Measurements from ENCODE around the gene GALNT2. TPM values are rescaled to one million over a fixed set of nuclear protein-coding genes. Genes with fewer than 3 reads are reported as not detected.

Gene GALNT2
- total and polyA plus RNA-seq, 5 donors: 27.4 to 45.5 (median 38.8) TPM

- H3K27ac ChIP-seq (ENCODE audit: low read length): no peak overlapping the region
- WGBS: 78% methylated on average over 10 of the region's 10 CpGs
- no peaks in the 10 kb centered on the region for H3K27me3 ChIP-seq (ENCODE audit: control insufficient read depth, insufficient read depth)
- peak in 1 of 3 donors; percentile 40 for DNase-seq
- no peaks in the 10 kb centered on the region for H3K9me3 ChIP-seq (ENCODE audit: control insufficient read depth, low read length)
- H3K4me3 ChIP-seq (ENCODE audit: low read length): no peak overlapping the region
- no peak for ATAC-seq
- intact Hi-C loops (cut with DNase I): no loop called here
- H3K4me1 ChIP-seq (ENCODE audit: control insufficient read depth, insufficient read depth, low read length): peaks cover 11% of the 10 kb centered on the region
These were observed 58.8 kb downstream of the GALNT2 start for GRCh38 chr1:230125640-230126528.

GRCh38 chr1:230126529-230127104 lies 59.6 kb downstream of the GALNT2 start:
- intact Hi-C loops (cut with DNase I): no loop called here
- no peaks in the 10 kb centered on the region for H3K27me3 ChIP-seq (ENCODE audit: control insufficient read depth, insufficient read depth)
- 84% methylated on average over 16 of the region's 16 CpGs for whole genome bisulfite sequencing
- H3K4me3 ChIP-seq (ENCODE audit: low read length): no peak overlapping the region
- ATAC-seq (no peak), DNase-seq (no peak)
- H3K4me1 ChIP-seq (ENCODE audit: control insufficient read depth, insufficient read depth, low read length): peaks cover 13% of the 10 kb centered on the region
- H3K27ac ChIP-seq (ENCODE audit: low read length): no peak overlapping the region
- no peaks in the 10 kb centered on the region for H3K9me3 ChIP-seq (ENCODE audit: control insufficient read depth, low read length)

GRCh38 chr1:230127105-230128054 lies 60.3 kb downstream of the GALNT2 start:
- H3K4me1 ChIP-seq (ENCODE audit: control insufficient read depth, insufficient read depth, low read length): peaks cover 13% of the 10 kb centered on the region
- ATAC-seq: peak in 1 of 2 donors; percentile 40
- no peak overlapping the region for H3K4me3 ChIP-seq (ENCODE audit: low read length)
- WGBS: 89% methylated on average over 25 of the region's 25 CpGs
- no peaks in the 10 kb centered on the region for H3K27me3 ChIP-seq (ENCODE audit: control insufficient read depth, insufficient read depth)
- H3K9me3 ChIP-seq (ENCODE audit: control insufficient read depth, low read length): no peaks in the 10 kb centered on the region
- no peak overlapping the region for H3K27ac ChIP-seq (ENCODE audit: low read length)
- no peak for DNase-seq
- intact Hi-C loops (cut with DNase I): no loop called here

- intact Hi-C loops (cut with DNase I): no loop called here
- DNase-seq (peak in 1 of 3 donors; percentile 26), ATAC-seq (no peak)
- no peaks in the 10 kb centered on the region for H3K27me3 ChIP-seq (ENCODE audit: control insufficient read depth, insufficient read depth)
- H3K4me3 ChIP-seq (ENCODE audit: low read length): no peak overlapping the region
- peaks cover 9% of the 10 kb centered on the region for H3K4me1 ChIP-seq (ENCODE audit: control insufficient read depth, insufficient read depth, low read length)
- 59% methylated on average over 15 of the region's 15 CpGs for WGBS
- no peaks in the 10 kb centered on the region for H3K9me3 ChIP-seq (ENCODE audit: control insufficient read depth, low read length)
- H3K27ac ChIP-seq (ENCODE audit: low read length): no peak overlapping the region
These were observed 61.7 kb downstream of the GALNT2 start for GRCh38 chr1:230128569-230129285.

GRCh38 chr1:230129341-230129740 lies 62.3 kb downstream of the GALNT2 start:
- 96% methylated on average over 4 of the region's 4 CpGs for WGBS
- no peaks in the 10 kb centered on the region for H3K9me3 ChIP-seq (ENCODE audit: control insufficient read depth, low read length)
- H3K4me3 ChIP-seq (ENCODE audit: low read length): no peak overlapping the region
- peak in 1 of 3 donors; percentile 3 for DNase-seq
- H3K27me3 ChIP-seq (ENCODE audit: control insufficient read depth, insufficient read depth): no peaks in the 10 kb centered on the region
- H3K27ac ChIP-seq (ENCODE audit: low read length): no peak overlapping the region
- intact Hi-C loops (cut with DNase I): no loop called here
- H3K4me1 ChIP-seq (ENCODE audit: control insufficient read depth, insufficient read depth, low read length): peaks cover 9% of the 10 kb centered on the region
- no peak for ATAC-seq

GRCh38 chr1:230130172-230130944 lies 63.3 kb downstream of the GALNT2 start:
- Histone ChIP-seq H3K4me1 (ENCODE audit: control insufficient read depth, insufficient read depth, low read length) (peaks cover 2% of the 10 kb centered on the region), H3K27ac (ENCODE audit: low read length) (no peak overlapping the region), H3K27me3 (ENCODE audit: control insufficient read depth, insufficient read depth) (no peaks in the 10 kb centered on the region), H3K9me3 (ENCODE audit: control insufficient read depth, low read length) (no peaks in the 10 kb centered on the region), H3K4me3 (ENCODE audit: low read length) (no peak overlapping the region)
- DNase-seq (peak in 1 of 3 donors; percentile 24), ATAC-seq (no peak)
- WGBS: 87% methylated on average over 19 of the region's 19 CpGs
- intact Hi-C loops (cut with DNase I): no loop called here

GRCh38 chr1:230131457-230131856 lies 64.4 kb downstream of the GALNT2 start:
- ATAC-seq: no peak
- no peaks in the 10 kb centered on the region for H3K9me3 ChIP-seq (ENCODE audit: control insufficient read depth, low read length)
- intact Hi-C loops (cut with DNase I): no loop called here
- peak in 1 of 3 donors; percentile 6 for DNase-seq
- no peak overlapping the region for H3K4me3 ChIP-seq (ENCODE audit: low read length)
- WGBS: 92% methylated on average over 11 of the region's 11 CpGs
- H3K27ac ChIP-seq (ENCODE audit: low read length): no peak overlapping the region
- H3K4me1 ChIP-seq (ENCODE audit: control insufficient read depth, insufficient read depth, low read length): peaks cover 2% of the 10 kb centered on the region
- H3K27me3 ChIP-seq (ENCODE audit: control insufficient read depth, insufficient read depth): no peaks in the 10 kb centered on the region

- WGBS: 63% methylated on average over 6 of the region's 6 CpGs
These were observed 65.7 kb downstream of the GALNT2 start for GRCh38 chr1:230132758-230133157.

GRCh38 chr1:230135726-230136125 lies 68.7 kb downstream of the GALNT2 start:
- H3K27ac ChIP-seq (ENCODE audit: low read length): no peak overlapping the region
- peaks cover 18% of the 10 kb centered on the region for H3K4me1 ChIP-seq (ENCODE audit: control insufficient read depth, insufficient read depth, low read length)
- ATAC-seq (no peak), DNase-seq (no peak)
- no peaks in the 10 kb centered on the region for H3K27me3 ChIP-seq (ENCODE audit: control insufficient read depth, insufficient read depth)
- intact Hi-C loops (cut with DNase I): no loop called here
- WGBS: 97% methylated on average over 6 of the region's 6 CpGs
- H3K9me3 ChIP-seq (ENCODE audit: control insufficient read depth, low read length): no peaks in the 10 kb centered on the region
- H3K4me3 ChIP-seq (ENCODE audit: low read length): no peak overlapping the region

More at GRCh38 chr1:230132758-230133157, 65.7 kb downstream of the GALNT2 start:
- Histone ChIP-seq H3K27ac (ENCODE audit: low read length) (no peak overlapping the region), H3K9me3 (ENCODE audit: control insufficient read depth, low read length) (no peaks in the 10 kb centered on the region), H3K27me3 (ENCODE audit: control insufficient read depth, insufficient read depth) (no peaks in the 10 kb centered on the region), H3K4me1 (ENCODE audit: control insufficient read depth, insufficient read depth, low read length) (peaks cover 8% of the 10 kb centered on the region), H3K4me3 (ENCODE audit: low read length) (no peak overlapping the region)
- DNase-seq: no peak
- ATAC-seq: no peak
- intact Hi-C loops (cut with DNase I): no loop called here

Data from right cardiac atrium (tissue), 5 donors.